NT2/D1 (cell line): Measurements from ENCODE around the gene CA7.

Source experiments
- SUZ12 ChIP-seq: IDR thresholded peaks from 2 replicates; pipeline ENCODE4 v1.6.1; 2011; ENCODE audit not compliant: insufficient read length, insufficient read depth; ENCODE audit errors: extremely low read depth
- YY1 ChIP-seq: IDR thresholded peaks from 2 replicates; pipeline ENCODE4 v1.6.1; 2011; ENCODE audit not compliant: insufficient read length, insufficient read depth
- ZNF274 ChIP-seq: IDR thresholded peaks from 2 replicates; pipeline ENCODE4 v1.6.1; 2011; ENCODE audit warnings: mild to moderate bottlenecking, low read depth, low read length

DNA sequence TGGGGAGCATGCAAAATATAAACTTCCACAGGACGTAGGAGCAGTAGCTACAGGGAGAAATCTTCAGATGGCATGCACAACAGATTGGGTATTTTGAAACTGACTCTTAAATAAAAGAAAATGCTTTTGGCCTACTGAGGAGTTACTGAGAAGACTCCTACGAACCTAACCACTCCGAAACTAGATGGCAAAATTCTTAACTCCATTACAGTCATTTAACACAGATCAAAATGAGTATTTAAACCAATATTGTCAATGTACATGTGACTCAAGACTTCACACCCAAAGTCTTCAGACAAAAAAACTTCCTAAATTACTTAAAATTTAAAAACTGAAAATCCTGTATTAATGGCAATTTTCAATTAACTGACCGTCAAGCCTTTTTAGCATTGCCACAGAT, 34.4 kb upstream of the CA7 start:
- TF ChIP-seq YY1 = no peak
- no peak for TF ChIP-seq ZNF274
- no peak for TF ChIP-seq SUZ12
